HT-29 (cell line): ENCODE results near the gene ENOX2. TPM values are rescaled to one million over a fixed set of nuclear protein-coding genes. Genes with fewer than 3 reads are reported as not detected.

Experiments used
- DNase-seq: peaks from one replicate; pipeline ENCODE4 v3.0.0-alpha.2; 2015; ENCODE audit warnings: low spot score
- total RNA-seq: library from RNA; depleted of rRNA; stranded (reverse); fragments of >200 nt; shearing (Covaris generic); gene quantifications from 2 replicates; pipeline ENCODE4 v1.2.3, GENCODE V29; 2014

The ENOX2 gene
- total RNA-seq, 1 experiment from 2014 or later = 16.2 TPM

GRCh38 chrX:130702867-130703707 lies 199.9 kb downstream of the ENOX2 start:
- DNase-seq = no peak

GRCh38 chrX:130700629-130701028 lies 202.4 kb downstream of the ENOX2 start:
- DNase-seq = no peak

GRCh38 chrX:130699618-130700017 lies 203.4 kb downstream of the ENOX2 start:
- no peak for DNase-seq

GRCh38 chrX:130696542-130696941 lies 206.5 kb downstream of the ENOX2 start:
- no peak for DNase-seq

- DNase-seq = no peak
Measured at GRCh38 chrX:130695931-130696330, 207.1 kb downstream of the ENOX2 start.

GRCh38 chrX:130694983-130695382 lies 208.0 kb downstream of the ENOX2 start:
- no peak for DNase-seq

- DNase-seq = no peak
Measured at GRCh38 chrX:130691576-130691975, 211.4 kb downstream of the ENOX2 start.

- no peak for DNase-seq
Measured at GRCh38 chrX:130688360-130688759, 214.6 kb downstream of the ENOX2 start.

- DNase-seq = no peak
Measured at GRCh38 chrX:130682990-130683389, 220.0 kb downstream of the ENOX2 start.

- DNase-seq = no peak
Measured at GRCh38 chrX:130680164-130681035, 222.6 kb downstream of the ENOX2 start.

GRCh38 chrX:130676861-130677260 lies 226.1 kb downstream of the ENOX2 start:
- DNase-seq = peak; percentile 33

- DNase-seq = no peak
Measured at GRCh38 chrX:130672214-130672613, 230.8 kb downstream of the ENOX2 start.

GRCh38 chrX:130669233-130669632 lies 233.8 kb downstream of the ENOX2 start:
- no peak for DNase-seq

GRCh38 chrX:130665263-130665662 lies 237.7 kb downstream of the ENOX2 start:
- no peak for DNase-seq

GRCh38 chrX:130658310-130658709 lies 244.7 kb downstream of the ENOX2 start:
- DNase-seq = no peak

- no peak for DNase-seq
Measured at GRCh38 chrX:130654409-130654950, 248.5 kb downstream of the ENOX2 start.

- no peak for DNase-seq
Measured at GRCh38 chrX:130652824-130653578, 250.0 kb downstream of the ENOX2 start.

- DNase-seq = no peak
Measured at GRCh38 chrX:130649738-130650137, 253.3 kb downstream of the ENOX2 start.

- DNase-seq = no peak
Measured at GRCh38 chrX:130647468-130647867, 255.5 kb downstream of the ENOX2 start.

- no peak for DNase-seq
Measured at GRCh38 chrX:130645955-130646583, 256.9 kb downstream of the ENOX2 start.

GRCh38 chrX:130637591-130637990 lies 265.4 kb downstream of the ENOX2 start:
- DNase-seq = no peak
